Spinal cord (tissue), 10 donors: ENCODE results near the gene INAFM2. TPM values are rescaled to one million over a fixed set of nuclear protein-coding genes. Genes with fewer than 3 reads are reported as not detected.

ENCODE experiments used
- DNase-seq, 6 donors: peaks; one replicate each; pipeline versions ENCODE4 v3.0.0 to v3.0.0-alpha.2; 2013 to 2015; ENCODE audit warnings: low spot score in 6 of 6, low read depth in 4 of 6
- H3K27ac ChIP-seq: one replicate; pipeline ENCODE4 v1.5.1; 2013; ENCODE audit warnings: low read depth, low read length, control low read depth
- H3K27me3 ChIP-seq: one replicate; pipeline ENCODE4 v1.6.1; 2013; ENCODE audit warnings: low read length; ENCODE audit not compliant: control insufficient read depth, insufficient read depth
- H3K36me3 ChIP-seq: one replicate; pipeline ENCODE4 v1.6.1; 2013; ENCODE audit warnings: low read length; ENCODE audit not compliant: control insufficient read depth, insufficient read depth
- H3K4me1 ChIP-seq: one replicate; pipeline ENCODE4 v1.6.1; 2013; ENCODE audit warnings: low read length; ENCODE audit not compliant: control insufficient read depth, insufficient read depth
- H3K4me3 ChIP-seq: one replicate; pipeline ENCODE4 v1.5.1; 2013; ENCODE audit warnings: low read depth, low read length, control low read depth
- H3K9me3 ChIP-seq: one replicate; pipeline ENCODE4 v1.6.1; 2013; ENCODE audit warnings: low read length; ENCODE audit not compliant: control insufficient read depth, insufficient read depth
- WGBS: methylation state at CpG from one replicate; pipeline ENCODE4 v1.1.5; 2013; ENCODE audit warnings: missing lambda C conversion rate; ENCODE audit not compliant: insufficient coverage; 5-methylcytosine and 5-hydroxymethylcytosine counted together
- polyA plus RNA-seq, 2 donors: library from polyadenylated mRNA; unstranded; fragments of 120-200 nt; gene quantifications; one replicate each; pipeline ENCODE4 v1.2.1, GENCODE V29; 2013; ENCODE audit not compliant: insufficient read length in 2 of 2
- total RNA-seq, 2 donors: library from RNA; depleted of rRNA in 1 of 2; stranded (reverse); fragments of 120-200 nt in 1 of 2; fragments of >200 nt in 1 of 2; gene quantifications; one replicate each; pipeline versions ENCODE4 v1.2.3 to v1.2.4, GENCODE V29; 2013 to 2014
- donor health status: healthy.

Gene INAFM2
- total and polyA plus RNA-seq, 4 donors, result 17.0 to 29.6 (median 23.3) TPM

GRCh38 chr15:40280260-40281056 lies 43.0 kb upstream of the INAFM2 start:
- H3K27me3 ChIP-seq, result peaks cover 70% of the 10 kb centered on the region
- no peak overlapping the region for H3K27ac ChIP-seq
- H3K36me3 ChIP-seq, result peaks cover 12% of the 10 kb centered on the region
- no peak overlapping the region for H3K4me3 ChIP-seq
- peak in 1 of 6 donors; percentile 86 for DNase-seq
- peaks cover 47% of the 10 kb centered on the region for H3K4me1 ChIP-seq
- no peaks in the 10 kb centered on the region for H3K9me3 ChIP-seq
- WGBS, result 23% methylated on average over 15 of the region's 30 CpGs

GRCh38 chr15:40281057-40281800 lies 42.3 kb upstream of the INAFM2 start:
- peaks cover 10% of the 10 kb centered on the region for H3K36me3 ChIP-seq
- peaks cover 53% of the 10 kb centered on the region for H3K4me1 ChIP-seq
- H3K4me3 ChIP-seq, result no peak overlapping the region
- H3K27ac ChIP-seq, result no peak overlapping the region
- peaks cover 71% of the 10 kb centered on the region for H3K27me3 ChIP-seq
- no peaks in the 10 kb centered on the region for H3K9me3 ChIP-seq
- no peak for DNase-seq
- 32% methylated on average over 43 of the region's 43 CpGs for WGBS

GRCh38 chr15:40281801-40282146 lies 41.7 kb upstream of the INAFM2 start:
- Histone ChIP-seq H3K4me1 (peaks cover 58% of the 10 kb centered on the region), H3K27me3 (peaks cover 76% of the 10 kb centered on the region), H3K9me3 (no peaks in the 10 kb centered on the region), H3K4me3 (no peak overlapping the region), H3K36me3 (peaks cover 10% of the 10 kb centered on the region), H3K27ac (no peak overlapping the region)
- WGBS, result 1% methylated on average over 51 of the region's 51 CpGs
- DNase-seq, result no peak

- DNase-seq, result peak in 2 of 6 donors; percentile 48 to 55
- Histone ChIP-seq H3K27me3 (peaks cover 76% of the 10 kb centered on the region), H3K4me3 (no peak overlapping the region), H3K4me1 (peaks cover 58% of the 10 kb centered on the region), H3K9me3 (no peaks in the 10 kb centered on the region), H3K36me3 (peaks cover 10% of the 10 kb centered on the region), H3K27ac (no peak overlapping the region)
- WGBS, result under 1% methylated on average over 92 of the region's 92 CpGs
Measured at GRCh38 chr15:40282147-40282868, 41.2 kb upstream of the INAFM2 start.

- WGBS, result under 1% methylated on average over 76 of the region's 76 CpGs
- Histone ChIP-seq H3K4me3 (no peak within 1 kb of the TSS), H3K4me1 (peaks cover 55% of the 10 kb centered on the region), H3K36me3 (peaks cover 4% of the 10 kb centered on the region), H3K27ac (no peak within 1 kb of the TSS), H3K9me3 (no peaks in the 10 kb centered on the region), H3K27me3 (peaks cover 69% of the 10 kb centered on the region)
- peak in 1 of 6 donors; percentile 56 for DNase-seq
Measured at GRCh38 chr15:40282869-40283614, 40.5 kb upstream of the INAFM2 start, which contains the start of gene ANKRD63. ANKRD63 (minus strand) TSS chr15:40283064; CDS start chr15:40282586, 478 bp downstream.

- 19% methylated on average over 24 of the region's 33 CpGs for WGBS
- Histone ChIP-seq H3K36me3 (peaks cover 12% of the 10 kb centered on the region), H3K9me3 (no peaks in the 10 kb centered on the region), H3K27me3 (peaks cover 66% of the 10 kb centered on the region), H3K27ac (no peak overlapping the region), H3K4me1 (peaks cover 55% of the 10 kb centered on the region), H3K4me3 (no peak overlapping the region)
- DNase-seq, result no peak
Measured at GRCh38 chr15:40283615-40284300, 39.7 kb upstream of the INAFM2 start.

- H3K36me3 ChIP-seq, result peaks cover 13% of the 10 kb centered on the region
- no peak overlapping the region for H3K27ac ChIP-seq
- 61% methylated on average over 4 of the region's 4 CpGs for WGBS
- H3K4me3 ChIP-seq, result no peak overlapping the region
- H3K9me3 ChIP-seq, result no peaks in the 10 kb centered on the region
- H3K27me3 ChIP-seq, result peaks cover 53% of the 10 kb centered on the region
- peaks cover 47% of the 10 kb centered on the region for H3K4me1 ChIP-seq
- DNase-seq, result peak in 1 of 6 donors; percentile 60
Measured at GRCh38 chr15:40285151-40285550, 38.3 kb upstream of the INAFM2 start.

- DNase-seq, result no peak
- Histone ChIP-seq H3K36me3 (peaks cover 13% of the 10 kb centered on the region), H3K27me3 (peaks cover 53% of the 10 kb centered on the region), H3K4me3 (no peak overlapping the region), H3K27ac (no peak overlapping the region), H3K9me3 (no peaks in the 10 kb centered on the region), H3K4me1 (peaks cover 47% of the 10 kb centered on the region)
- WGBS, result 0% methylated on average over 1 of the region's 1 CpG
Measured at GRCh38 chr15:40285554-40286011, 37.9 kb upstream of the INAFM2 start.
